PC-9 (cell line): ENCODE results near the gene EPB41L5.

Experiments
- CTCF ChIP-seq: fragments of 200-600 bp; sonication (generic); conservative IDR thresholded peaks from 2 replicates; pipeline ENCODE4 v1.6.1; 2017; ENCODE audit warnings: mixed run types, antibody characterized with exemption, mild to moderate bottlenecking, moderate library complexity
- EZH2 ChIP-seq: fragments of 200-600 bp; sonication (generic); IDR thresholded peaks from 2 replicates; pipeline ENCODE4 v1.8.0; 2017; ENCODE audit warnings: antibody characterized with exemption, low read depth

- TF ChIP-seq CTCF (no peak), EZH2 (no peak)
Measured at GRCh38 chr2:120224256-120224655, 211.4 kb downstream of the EPB41L5 start.
